Hepatocyte (in vitro differentiated cells): ENCODE data around the gene MRPL42.

Experiments used
- EZH2 ChIP-seq: fragments of 200-600 bp; sonication (generic); IDR thresholded peaks from 2 replicates; pipeline ENCODE4 v1.6.1; 2016; ENCODE audit warnings: antibody characterized with exemption, mild to moderate bottlenecking, borderline replicate concordance
- EZH2phosphoT487 ChIP-seq: fragments of 200-600 bp; sonication (generic); IDR thresholded peaks from one replicate; pipeline ENCODE4 v1.6.1; 2018; ENCODE audit warnings: antibody characterized with exemption, mild to moderate bottlenecking, low read depth, moderate library complexity; ENCODE audit not compliant: unreplicated experiment, severe bottlenecking
- TF ChIP-seq, protein P1 (sequence below): fragments of 200-600 bp; sonication (generic); IDR thresholded peaks from 2 replicates; pipeline ENCODE4 v1.5.1; 2016; ENCODE audit warnings: antibody characterized with exemption, mild to moderate bottlenecking; ENCODE audit not compliant: poor library complexity

DNA sequence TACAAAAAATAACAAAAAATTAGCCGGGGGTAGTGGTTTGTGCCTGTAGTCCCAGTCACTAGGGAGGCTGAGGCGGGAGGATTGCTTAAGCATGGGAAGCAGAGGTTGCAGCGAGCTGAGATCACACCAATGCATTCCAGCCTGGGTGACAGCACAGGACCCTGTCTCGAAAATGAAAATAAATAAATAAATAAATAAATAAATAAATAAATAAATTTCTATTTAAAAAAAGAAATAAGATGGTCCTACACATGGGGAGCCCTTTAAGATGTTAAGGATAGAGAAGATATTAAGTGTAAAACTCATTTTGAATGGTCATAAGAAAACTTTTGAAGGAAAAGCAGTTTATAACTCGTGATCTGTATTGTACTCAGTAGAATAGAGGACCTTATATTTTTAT lies 8.2 kb upstream of the MRPL42 start:
- TF ChIP-seq, protein P1, sequence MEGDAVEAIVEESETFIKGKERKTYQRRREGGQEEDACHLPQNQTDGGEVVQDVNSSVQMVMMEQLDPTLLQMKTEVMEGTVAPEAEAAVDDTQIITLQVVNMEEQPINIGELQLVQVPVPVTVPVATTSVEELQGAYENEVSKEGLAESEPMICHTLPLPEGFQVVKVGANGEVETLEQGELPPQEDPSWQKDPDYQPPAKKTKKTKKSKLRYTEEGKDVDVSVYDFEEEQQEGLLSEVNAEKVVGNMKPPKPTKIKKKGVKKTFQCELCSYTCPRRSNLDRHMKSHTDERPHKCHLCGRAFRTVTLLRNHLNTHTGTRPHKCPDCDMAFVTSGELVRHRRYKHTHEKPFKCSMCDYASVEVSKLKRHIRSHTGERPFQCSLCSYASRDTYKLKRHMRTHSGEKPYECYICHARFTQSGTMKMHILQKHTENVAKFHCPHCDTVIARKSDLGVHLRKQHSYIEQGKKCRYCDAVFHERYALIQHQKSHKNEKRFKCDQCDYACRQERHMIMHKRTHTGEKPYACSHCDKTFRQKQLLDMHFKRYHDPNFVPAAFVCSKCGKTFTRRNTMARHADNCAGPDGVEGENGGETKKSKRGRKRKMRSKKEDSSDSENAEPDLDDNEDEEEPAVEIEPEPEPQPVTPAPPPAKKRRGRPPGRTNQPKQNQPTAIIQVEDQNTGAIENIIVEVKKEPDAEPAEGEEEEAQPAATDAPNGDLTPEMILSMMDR: no peak
- TF ChIP-seq EZH2: no peak
- TF ChIP-seq EZH2phosphoT487: no peak
